GM10266 (cell line): Measurements from ENCODE around the gene PCDH1.

Experiments used
- DNase-seq: peaks from one replicate; pipeline ENCODE4 v3.0.0; 2012; ENCODE audit errors: extremely low spot score
- TF ChIP-seq, protein P1 (sequence below): IDR thresholded peaks from 2 replicates; pipeline ENCODE4 v1.5.1; 2012; ENCODE audit warnings: mild to moderate bottlenecking, low read depth; ENCODE audit not compliant: control insufficient read depth, insufficient read depth; ENCODE audit errors: missing control alignments

Gene PCDH1

DNA sequence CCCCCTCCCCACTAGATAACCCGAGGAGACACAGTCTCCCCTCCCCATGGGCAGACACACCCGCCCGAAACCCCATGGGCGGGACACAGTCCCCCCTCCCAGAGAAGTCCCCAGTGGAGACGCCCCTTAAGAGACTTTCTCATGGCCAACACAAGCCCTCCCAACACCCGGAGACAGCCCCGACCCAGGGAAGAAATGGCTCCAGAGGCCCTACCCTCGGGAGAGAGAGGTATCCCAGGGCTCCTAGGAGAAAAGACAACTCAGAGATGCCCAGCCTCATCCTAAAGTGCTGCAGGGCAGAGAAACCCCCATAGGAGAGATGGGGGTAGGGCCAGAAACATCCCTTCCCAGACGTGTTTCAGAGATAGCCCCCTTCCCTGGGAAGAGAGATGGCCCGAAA lies 27.4 kb downstream of the PCDH1 start:
- TF ChIP-seq, protein P1, sequence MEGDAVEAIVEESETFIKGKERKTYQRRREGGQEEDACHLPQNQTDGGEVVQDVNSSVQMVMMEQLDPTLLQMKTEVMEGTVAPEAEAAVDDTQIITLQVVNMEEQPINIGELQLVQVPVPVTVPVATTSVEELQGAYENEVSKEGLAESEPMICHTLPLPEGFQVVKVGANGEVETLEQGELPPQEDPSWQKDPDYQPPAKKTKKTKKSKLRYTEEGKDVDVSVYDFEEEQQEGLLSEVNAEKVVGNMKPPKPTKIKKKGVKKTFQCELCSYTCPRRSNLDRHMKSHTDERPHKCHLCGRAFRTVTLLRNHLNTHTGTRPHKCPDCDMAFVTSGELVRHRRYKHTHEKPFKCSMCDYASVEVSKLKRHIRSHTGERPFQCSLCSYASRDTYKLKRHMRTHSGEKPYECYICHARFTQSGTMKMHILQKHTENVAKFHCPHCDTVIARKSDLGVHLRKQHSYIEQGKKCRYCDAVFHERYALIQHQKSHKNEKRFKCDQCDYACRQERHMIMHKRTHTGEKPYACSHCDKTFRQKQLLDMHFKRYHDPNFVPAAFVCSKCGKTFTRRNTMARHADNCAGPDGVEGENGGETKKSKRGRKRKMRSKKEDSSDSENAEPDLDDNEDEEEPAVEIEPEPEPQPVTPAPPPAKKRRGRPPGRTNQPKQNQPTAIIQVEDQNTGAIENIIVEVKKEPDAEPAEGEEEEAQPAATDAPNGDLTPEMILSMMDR: no peak
- DNase-seq: no peak

DNA sequence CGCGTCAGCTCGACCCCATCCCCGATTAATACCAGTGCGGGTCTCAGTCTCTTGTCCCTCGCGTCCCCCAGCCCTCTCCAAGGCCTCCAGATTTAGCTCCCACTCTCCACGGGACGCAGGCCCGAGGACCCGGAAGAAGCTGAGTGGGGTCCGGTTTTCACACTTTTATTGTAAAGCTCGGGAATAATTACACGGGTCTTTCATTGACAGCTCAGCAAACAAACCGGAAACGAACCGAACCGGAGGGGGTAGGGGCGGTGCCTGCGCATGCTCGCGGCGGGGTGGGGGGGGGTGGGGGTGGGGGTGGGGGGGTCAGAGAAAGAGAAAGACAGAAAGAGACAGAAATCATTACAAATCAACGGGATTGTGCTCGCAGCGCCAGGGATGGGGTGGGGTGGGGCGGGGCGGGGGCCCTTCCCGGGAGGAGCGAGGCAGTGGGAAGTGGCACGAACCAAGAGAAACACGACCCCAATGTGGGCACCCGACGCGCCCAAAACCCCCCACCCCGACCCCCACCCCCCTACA lies 27.9 kb downstream of the PCDH1 start:
- TF ChIP-seq, protein P1: no peak
- DNase-seq: peak; percentile 69

DNA sequence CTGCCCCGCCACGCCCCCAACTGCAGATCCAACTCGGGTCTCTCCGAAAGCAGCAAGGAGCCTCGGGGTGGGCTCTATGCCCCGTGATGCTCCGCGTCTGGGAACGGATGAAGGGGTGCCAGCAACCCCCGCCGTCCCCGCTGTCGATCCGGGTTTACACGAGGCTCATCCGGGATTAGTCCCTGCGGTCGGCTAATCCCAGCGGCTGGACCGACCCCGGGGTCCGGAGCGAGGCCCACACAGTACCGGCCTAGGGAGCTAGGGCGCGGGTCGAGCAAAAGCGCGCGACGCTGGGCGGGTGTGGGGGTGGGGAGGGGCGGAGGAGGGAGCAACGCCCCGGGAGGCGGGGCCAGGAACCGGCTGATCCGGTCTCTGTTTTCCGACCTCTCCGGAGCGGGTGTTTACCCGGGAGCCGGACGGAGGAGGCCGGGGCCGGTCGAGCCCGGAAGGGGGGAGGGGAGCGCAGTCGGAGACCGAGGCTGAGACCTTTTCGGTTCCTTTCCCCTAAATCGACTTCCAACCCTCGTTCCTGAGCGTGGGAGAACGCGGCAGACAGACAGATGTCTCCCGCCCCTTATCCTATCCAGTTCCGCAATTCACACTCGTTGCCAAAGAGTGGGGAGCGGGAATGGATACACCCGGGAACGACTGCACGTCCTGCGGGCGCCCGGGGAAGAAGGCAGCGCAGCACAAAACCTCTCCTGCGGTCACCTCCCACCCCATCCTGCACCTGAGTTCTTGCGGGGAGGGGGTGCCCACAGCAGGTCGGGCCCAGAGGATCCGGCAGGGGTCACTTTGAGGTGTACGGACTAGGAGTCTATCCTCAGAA lies 28.6 kb downstream of the PCDH1 start:
- TF ChIP-seq, protein P1: no peak
- peak; percentile 89 for DNase-seq

DNA sequence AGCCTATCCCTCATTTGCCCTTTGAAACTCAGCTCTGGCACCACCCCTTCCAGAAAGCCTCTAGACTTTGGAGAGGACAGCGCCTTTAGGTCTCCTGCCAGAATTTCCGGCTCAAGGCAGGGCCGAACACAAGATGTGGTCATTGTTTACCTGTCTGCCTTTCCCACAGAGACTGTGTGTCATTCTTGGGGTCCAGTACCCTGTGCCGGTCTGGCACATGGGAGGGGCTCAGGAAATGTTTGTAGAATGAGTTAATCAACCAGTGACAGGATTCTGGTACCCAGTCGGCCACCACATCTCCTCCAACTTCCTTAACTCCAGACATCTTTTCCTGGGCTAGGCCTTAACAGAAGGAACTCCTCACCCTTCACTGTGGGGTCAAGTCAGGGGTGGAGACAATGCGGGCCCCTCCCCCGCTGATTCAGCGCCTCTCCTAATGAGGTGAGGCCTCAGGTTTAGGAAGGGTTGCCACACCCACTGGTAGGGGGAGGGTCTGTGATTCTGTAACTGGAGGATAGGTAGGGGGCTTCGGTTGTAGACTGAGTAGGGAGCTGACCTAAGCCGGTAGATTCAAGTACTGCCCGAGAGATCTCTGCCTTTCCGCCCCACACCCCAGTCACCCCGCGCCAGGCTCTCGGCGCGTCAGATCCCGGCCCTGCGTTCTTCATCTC lies 29.3 kb downstream of the PCDH1 start:
- DNase-seq: peak; percentile 40
- TF ChIP-seq, protein P1: no peak

DNA sequence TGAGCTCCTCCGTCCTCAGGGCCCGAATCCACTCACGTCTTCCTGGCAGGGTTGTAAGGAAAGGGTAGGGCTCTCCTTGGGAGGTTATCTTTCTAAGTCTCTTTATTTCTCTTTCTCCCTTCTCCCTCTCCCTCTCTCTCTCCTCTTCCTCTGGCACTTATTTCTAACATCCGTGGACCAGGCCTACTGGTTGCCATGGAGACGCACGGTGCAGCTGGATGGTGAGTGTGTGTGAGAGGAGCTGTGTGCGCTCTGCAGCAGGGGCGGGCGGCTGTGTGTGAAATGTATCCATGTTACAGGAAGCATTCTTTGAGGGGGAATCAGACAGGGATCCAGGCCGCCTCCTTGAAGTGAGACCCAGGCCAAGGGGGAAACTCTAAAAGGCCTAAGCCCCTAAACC lies 32.2 kb downstream of the PCDH1 start:
- DNase-seq: no peak
- TF ChIP-seq, protein P1: no peak

DNA sequence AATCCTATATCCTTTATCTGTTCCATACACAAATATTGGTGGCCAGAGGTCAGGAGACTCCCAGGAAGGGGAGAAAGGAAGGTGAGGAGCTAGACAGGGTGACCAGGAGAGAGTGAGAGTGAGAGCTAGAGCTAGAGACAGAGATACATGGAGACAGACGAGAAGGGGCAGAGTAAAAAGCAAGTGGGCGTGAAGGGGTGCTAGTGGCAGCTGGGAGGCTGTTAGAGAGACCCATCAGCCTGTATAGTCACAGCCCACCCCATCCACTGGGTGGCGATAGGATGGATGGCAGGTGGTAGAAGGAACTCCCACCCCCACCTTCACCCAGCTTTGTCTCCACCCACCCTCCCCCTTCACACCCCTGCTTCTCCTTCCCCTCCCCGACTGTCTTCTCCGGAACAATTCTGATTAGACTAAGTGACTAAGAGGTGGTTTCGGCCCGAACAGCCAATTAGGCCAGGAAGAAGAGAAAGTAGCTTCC lies 32.8 kb downstream of the PCDH1 start:
- TF ChIP-seq, protein P1: no peak
- no peak for DNase-seq
